Measurements from ENCODE around the gene POLD2. TPM values are rescaled to one million over a fixed set of nuclear protein-coding genes. Genes with fewer than 3 reads are reported as not detected.

Gene POLD2
- total RNA-seq, 2 donors from 2014 or later, result 38.7 to 43.8 TPM

GRCh38 chr7:44140341-44140740 is 17.0 kb upstream of the POLD2 start:
- H3K4me3 ChIP-seq, result no peak overlapping the region
- no peak for TF ChIP-seq CTCF (IDR thresholded peaks at IDR 0.05)
- no peak overlapping the region for H3K27ac ChIP-seq
- H3K9me3 ChIP-seq, result no peaks in the 10 kb centered on the region
- ATAC-seq (ENCODE audit: insufficient number of reproducible peaks, low FRiP score, low read depth) (no peak), DNase-seq (ENCODE audit: low spot score) (no peak)
- H3K36me3 ChIP-seq, result no peaks in the 10 kb centered on the region
- no peaks in the 10 kb centered on the region for H3K27me3 ChIP-seq (replicated peaks; ENCODE audit: insufficient read depth)
- peaks cover 3 to 5% of the 10 kb centered on the region in 2 donors for H3K4me1 ChIP-seq (ENCODE audit: control insufficient read depth in 1 of 2, low read depth in 2 of 2)

GRCh38 chr7:44139311-44140010 is 16.1 kb upstream of the POLD2 start:
- Histone ChIP-seq H3K36me3 (no peaks in the 10 kb centered on the region), H3K27ac (no peak overlapping the region), H3K4me3 (no peak overlapping the region), H3K27me3 (replicated peaks; ENCODE audit: insufficient read depth) (no peaks in the 10 kb centered on the region), H3K4me1 (ENCODE audit: control insufficient read depth in 1 of 2, low read depth in 2 of 2) (no peaks in the 10 kb centered on the region), H3K9me3 (no peaks in the 10 kb centered on the region)
- no peak for TF ChIP-seq CTCF (IDR thresholded peaks at IDR 0.05)
- ATAC-seq (ENCODE audit: insufficient number of reproducible peaks, low FRiP score, low read depth) (no peak), DNase-seq (ENCODE audit: low spot score) (no peak)

GRCh38 chr7:44138698-44139097 is 15.3 kb upstream of the POLD2 start:
- ATAC-seq (ENCODE audit: insufficient number of reproducible peaks, low FRiP score, low read depth), result no peak
- no peak for DNase-seq (ENCODE audit: low spot score)
- TF ChIP-seq CTCF (IDR thresholded peaks at IDR 0.05), result no peak
- H3K36me3 ChIP-seq, result no peaks in the 10 kb centered on the region
- H3K27me3 ChIP-seq (replicated peaks; ENCODE audit: insufficient read depth), result no peaks in the 10 kb centered on the region
- no peak overlapping the region for H3K27ac ChIP-seq
- H3K4me1 ChIP-seq (ENCODE audit: control insufficient read depth in 1 of 2, low read depth in 2 of 2), result no peaks in the 10 kb centered on the region
- H3K9me3 ChIP-seq, result no peaks in the 10 kb centered on the region
- no peak overlapping the region for H3K4me3 ChIP-seq

- Histone ChIP-seq H3K9me3 (no peaks in the 10 kb centered on the region), H3K27ac (no peak overlapping the region), H3K4me3 (no peak overlapping the region), H3K4me1 (ENCODE audit: control insufficient read depth in 1 of 2, low read depth in 2 of 2) (no peaks in the 10 kb centered on the region), H3K27me3 (replicated peaks; ENCODE audit: insufficient read depth) (no peaks in the 10 kb centered on the region), H3K36me3 (no peaks in the 10 kb centered on the region)
- no peak for DNase-seq (ENCODE audit: low spot score)
- no peak for TF ChIP-seq CTCF (IDR thresholded peaks at IDR 0.05)
- ATAC-seq (ENCODE audit: insufficient number of reproducible peaks, low FRiP score, low read depth), result no peak
Measured at GRCh38 chr7:44136731-44137130, 13.4 kb upstream of the POLD2 start.

- Histone ChIP-seq H3K4me1 (ENCODE audit: control insufficient read depth in 1 of 2, low read depth in 2 of 2) (no peaks in the 10 kb centered on the region), H3K4me3 (no peak overlapping the region), H3K27me3 (replicated peaks; ENCODE audit: insufficient read depth) (no peaks in the 10 kb centered on the region), H3K36me3 (no peaks in the 10 kb centered on the region), H3K9me3 (no peaks in the 10 kb centered on the region), H3K27ac (no peak overlapping the region)
- no peak for DNase-seq (ENCODE audit: low spot score)
- no peak for ATAC-seq (ENCODE audit: insufficient number of reproducible peaks, low FRiP score, low read depth)
- no peak for TF ChIP-seq CTCF (IDR thresholded peaks at IDR 0.05)
Measured at GRCh38 chr7:44134943-44135628, 11.7 kb upstream of the POLD2 start.
